22Rv1 (cell line): ENCODE results near the gene CELF2.

Experiments
- H3K27ac ChIP-seq: fragments of 450-650 bp; 2 replicates; pipeline ENCODE4 v1.5.1; 2017
- CTCF ChIP-seq: fragments of 450-650 bp; IDR thresholded peaks from 2 replicates; pipeline ENCODE4 v1.5.1; 2017; ENCODE audit warnings: mild to moderate bottlenecking
- ZFX ChIP-seq: fragments of 450-650 bp; IDR thresholded peaks from 2 replicates; pipeline ENCODE4 v1.6.1; 2017; ENCODE audit warnings: antibody characterized with exemption, borderline replicate concordance

The CELF2 gene

GRCh38 chr10:11170993-11171851, 153.6 kb downstream of the CELF2 start:
- H3K27ac ChIP-seq, result no peak overlapping the region
- TF ChIP-seq CTCF (no peak), ZFX (no peak)

- no peak overlapping the region for H3K27ac ChIP-seq
- TF ChIP-seq ZFX (no peak), CTCF (no peak)
Measured at GRCh38 chr10:11173042-11173441, 155.4 kb downstream of the CELF2 start.

DNA sequence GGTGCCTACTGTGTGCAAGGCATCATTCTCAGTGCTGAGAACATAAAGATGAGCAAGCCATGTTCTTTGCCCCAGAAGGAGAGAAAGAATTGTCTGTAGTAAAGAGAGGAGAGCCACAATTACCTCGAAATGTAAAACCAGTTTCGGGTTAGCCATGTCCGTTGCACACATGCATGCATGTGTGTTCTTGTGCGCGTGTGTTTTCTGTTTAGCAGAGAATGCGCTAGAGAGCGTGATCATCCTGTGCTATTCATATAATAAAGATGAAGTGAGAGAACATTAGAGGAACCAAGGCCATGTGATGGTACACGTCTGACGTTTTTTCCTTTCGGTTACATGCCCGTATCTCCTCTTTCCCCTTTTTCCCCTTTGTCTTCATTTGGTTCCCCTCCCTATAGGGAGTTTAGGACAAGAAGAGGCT, 158.2 kb downstream of the CELF2 start:
- TF ChIP-seq ZFX (no peak), CTCF (no peak)
- no peak overlapping the region for H3K27ac ChIP-seq

- TF ChIP-seq CTCF (no peak), ZFX (no peak)
- no peak overlapping the region for H3K27ac ChIP-seq
Measured at GRCh38 chr10:11176746-11177145, 159.1 kb downstream of the CELF2 start.

- TF ChIP-seq CTCF (no peak), ZFX (no peak)
- H3K27ac ChIP-seq, result no peak overlapping the region
Measured at GRCh38 chr10:11177381-11177780, 159.7 kb downstream of the CELF2 start.

DNA sequence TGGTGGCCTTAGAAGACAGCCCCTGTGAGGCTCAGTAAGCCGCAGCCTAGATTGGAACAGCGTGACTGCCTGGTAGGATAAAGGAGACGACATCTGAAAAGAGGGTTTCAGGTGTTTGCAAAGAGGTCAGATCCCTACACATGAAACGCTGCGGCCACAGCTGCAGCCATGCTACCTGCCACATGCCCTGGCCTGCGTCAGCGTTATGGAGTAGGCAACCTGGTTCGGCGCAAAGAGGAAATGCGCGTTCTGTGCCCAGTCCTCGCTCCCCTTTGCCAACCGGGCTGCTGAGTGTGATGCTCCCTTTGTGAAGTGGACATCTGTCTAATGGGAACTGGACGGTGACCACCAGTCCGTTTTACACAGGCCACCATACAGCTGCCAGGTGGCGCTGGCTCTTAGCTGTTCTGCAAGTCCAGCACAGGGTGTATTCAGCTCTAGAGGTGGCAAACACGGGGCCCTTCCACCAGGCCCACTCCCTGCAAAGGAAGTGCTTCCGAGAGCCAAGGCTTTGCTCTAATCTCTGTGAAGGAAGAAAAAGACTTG, 160.3 kb downstream of the CELF2 start:
- TF ChIP-seq CTCF (no peak), ZFX (no peak)

More for the DNA sequence above, 160.3 kb downstream of the CELF2 start:
- no peak overlapping the region for H3K27ac ChIP-seq
